HG03521 (cell line): ENCODE measurements around the gene GAL3ST1.
"Not testable (repeated sequence)": the region's sequence is repeated elsewhere in the genome, so short reads cannot be mapped to it uniquely, and the experiment has no call there.

Source experiments
- ATAC-seq: cut with Tn5 transposase; IDR thresholded peaks from one replicate; pipeline ENCODE4 v1.9.1; 2021; ENCODE audit warnings: mild to moderate bottlenecking, moderate library complexity; ENCODE audit not compliant: unreplicated experiment

GAL3ST1 gene, protein sequence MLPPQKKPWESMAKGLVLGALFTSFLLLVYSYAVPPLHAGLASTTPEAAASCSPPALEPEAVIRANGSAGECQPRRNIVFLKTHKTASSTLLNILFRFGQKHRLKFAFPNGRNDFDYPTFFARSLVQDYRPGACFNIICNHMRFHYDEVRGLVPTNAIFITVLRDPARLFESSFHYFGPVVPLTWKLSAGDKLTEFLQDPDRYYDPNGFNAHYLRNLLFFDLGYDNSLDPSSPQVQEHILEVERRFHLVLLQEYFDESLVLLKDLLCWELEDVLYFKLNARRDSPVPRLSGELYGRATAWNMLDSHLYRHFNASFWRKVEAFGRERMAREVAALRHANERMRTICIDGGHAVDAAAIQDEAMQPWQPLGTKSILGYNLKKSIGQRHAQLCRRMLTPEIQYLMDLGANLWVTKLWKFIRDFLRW

GRCh38 chr22:30574095-30574981 is at the start of gene GAL3ST1:
Gene GAL3ST1 (minus strand): TSS chr22:30574665. CDS start chr22:30557392, 17,273 bp downstream.
- ATAC-seq = no peak

GRCh38 chr22:30619909-30620308 is 45.4 kb upstream of the GAL3ST1 start:
- not testable (repeated sequence) for ATAC-seq

DNA sequence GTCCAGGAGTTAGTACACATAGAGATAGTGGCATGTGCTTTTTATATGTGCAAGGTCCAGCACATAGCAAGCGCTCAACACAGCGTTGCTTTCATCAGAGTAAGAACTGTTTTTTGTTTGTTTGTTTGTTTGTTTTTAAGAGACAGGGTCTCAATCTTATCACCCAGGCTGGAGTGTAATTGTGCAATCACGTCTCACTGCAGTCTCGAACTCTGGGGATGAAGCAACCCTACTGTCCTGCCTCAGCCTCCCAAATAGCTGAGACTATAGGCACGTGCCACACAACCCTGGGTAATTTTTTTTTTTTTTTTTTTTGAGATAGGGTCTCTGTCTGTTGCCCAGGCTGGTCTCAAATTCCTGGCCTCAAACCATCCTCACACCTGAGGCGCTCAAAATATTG is 43.4 kb upstream of the GAL3ST1 start:
- no peak for ATAC-seq

DNA sequence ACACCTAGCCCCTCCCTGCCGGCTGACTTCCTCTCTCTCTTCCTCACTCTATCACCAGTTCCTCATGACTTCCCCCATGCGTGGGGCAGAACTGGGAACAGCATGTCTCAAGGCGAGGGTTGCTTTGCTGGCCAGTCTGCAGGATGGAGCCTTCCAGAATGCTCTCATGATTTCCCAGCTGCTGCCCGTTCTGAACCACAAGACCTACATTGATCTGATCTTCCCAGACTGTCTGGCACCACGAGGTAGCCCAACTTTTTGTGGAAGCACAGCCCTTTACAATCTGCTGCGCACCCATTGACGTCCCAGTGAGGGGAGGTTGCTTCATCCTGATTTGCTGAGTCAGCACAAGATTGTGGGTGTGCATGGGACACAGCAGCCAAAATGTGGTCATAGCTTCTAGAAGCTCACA is 41.1 kb upstream of the GAL3ST1 start:
- no peak for ATAC-seq

- no peak for ATAC-seq
Measured at GRCh38 chr22:30614879-30615278, 40.4 kb upstream of the GAL3ST1 start.

GRCh38 chr22:30614268-30614667 is 39.8 kb upstream of the GAL3ST1 start:
- ATAC-seq = no peak

GRCh38 chr22:30612789-30613188 is 38.3 kb upstream of the GAL3ST1 start:
- ATAC-seq = no peak

DNA sequence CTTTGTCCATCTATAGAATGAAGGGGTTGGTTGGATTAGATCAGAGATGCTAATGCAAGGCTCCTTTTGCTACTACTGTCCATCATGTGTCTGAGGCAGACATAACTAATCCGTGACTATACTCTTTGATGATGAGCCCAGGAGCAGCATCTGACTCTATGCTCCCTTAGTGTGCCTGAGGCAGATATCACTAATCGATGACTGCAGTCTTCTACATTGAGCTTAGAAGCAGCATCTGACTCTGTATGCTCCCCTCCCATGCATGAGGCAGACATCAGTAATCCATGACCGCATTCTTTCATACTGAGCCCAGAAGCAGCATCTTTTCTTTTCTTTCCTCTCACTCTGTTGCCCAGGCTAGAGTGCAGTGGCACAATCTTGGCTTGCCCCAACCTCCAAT is 36.7 kb upstream of the GAL3ST1 start:
- no peak for ATAC-seq

GRCh38 chr22:30610299-30610698 is 35.8 kb upstream of the GAL3ST1 start:
- ATAC-seq = no peak

- no peak for ATAC-seq
Measured at GRCh38 chr22:30609260-30610185, 35.1 kb upstream of the GAL3ST1 start.

DNA sequence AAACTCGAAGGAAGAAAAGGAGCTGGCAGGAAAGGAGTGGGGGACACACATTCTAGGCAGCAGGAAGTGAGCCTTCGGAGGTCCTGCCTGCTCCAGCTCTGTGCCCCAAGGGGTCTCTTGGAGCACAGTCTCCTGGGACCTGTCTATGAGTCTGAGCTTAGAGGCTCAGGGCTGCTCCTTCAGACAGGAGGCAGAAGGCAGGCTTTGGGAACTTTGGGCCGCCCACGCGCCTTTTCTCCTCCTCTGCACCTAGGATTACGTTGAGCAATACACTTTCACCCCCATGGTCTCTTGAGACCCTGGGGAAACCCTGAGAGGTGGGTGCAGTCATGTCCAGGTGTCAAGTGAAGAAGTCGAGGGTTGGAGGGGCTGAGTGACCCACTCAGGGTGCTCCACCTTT is 33.5 kb upstream of the GAL3ST1 start:
- no peak for ATAC-seq

DNA sequence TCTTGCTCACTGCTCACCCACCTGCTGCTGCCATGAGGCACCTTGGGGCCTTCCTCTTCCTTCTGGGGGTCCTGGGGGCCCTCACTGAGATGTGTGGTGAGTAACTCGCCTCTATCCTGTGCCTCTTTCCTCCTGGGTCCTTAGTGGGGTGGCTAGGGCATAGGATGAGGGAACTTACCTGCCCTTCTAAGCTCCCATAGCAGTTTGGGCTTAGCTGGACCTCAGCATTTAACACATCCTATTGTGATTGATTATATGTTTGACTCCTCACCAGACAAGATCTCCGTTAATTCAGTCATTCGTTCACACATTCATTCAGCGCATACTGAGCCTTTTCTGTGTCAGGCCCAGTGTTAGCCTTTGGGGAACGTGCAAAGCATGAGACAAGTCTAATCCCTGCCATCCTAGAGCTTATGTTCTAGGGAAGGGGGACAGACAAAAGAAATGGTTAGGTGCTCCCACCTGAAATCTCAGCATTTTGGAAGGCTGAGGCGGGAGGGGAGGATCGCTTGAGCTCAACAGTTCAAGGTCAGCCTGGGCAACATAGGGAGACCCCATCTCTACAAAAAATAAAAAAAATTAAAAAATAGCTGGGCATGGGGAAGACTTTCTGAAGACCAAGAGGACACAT is 33.0 kb upstream of the GAL3ST1 start:
- ATAC-seq = no peak

- ATAC-seq = no peak
Measured at GRCh38 chr22:30606455-30607299, 32.2 kb upstream of the GAL3ST1 start, which contains the start of gene TCN2. Gene TCN2 (plus strand): TSS chr22:30607174. CDS start chr22:30607332, 158 bp downstream.

GRCh38 chr22:30605449-30606110 is 31.1 kb upstream of the GAL3ST1 start:
- ATAC-seq = no peak

DNA sequence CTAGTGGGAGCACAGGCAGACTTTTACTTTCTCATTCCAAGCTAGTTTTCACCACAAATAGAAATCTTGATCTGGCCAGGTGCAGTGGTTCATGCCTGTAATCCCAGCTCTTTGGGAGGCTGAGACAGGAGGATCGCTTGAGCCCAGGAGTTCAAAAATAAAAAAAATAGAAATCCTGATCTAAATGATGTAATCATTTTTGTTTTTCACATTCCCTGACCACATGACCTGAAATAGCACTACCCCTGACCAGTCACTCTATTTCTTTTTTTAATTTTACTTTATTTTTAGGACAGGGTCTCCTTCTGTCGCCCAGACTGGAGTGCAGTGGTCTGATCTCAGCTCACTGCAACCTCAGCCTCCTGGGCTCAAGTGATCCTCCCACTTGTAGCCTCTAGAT is 30.3 kb upstream of the GAL3ST1 start:
- ATAC-seq = no peak

GRCh38 chr22:30603801-30604200 is 29.3 kb upstream of the GAL3ST1 start:
- ATAC-seq = no peak

GRCh38 chr22:30602049-30602448 is 27.6 kb upstream of the GAL3ST1 start:
- ATAC-seq = no peak

DNA sequence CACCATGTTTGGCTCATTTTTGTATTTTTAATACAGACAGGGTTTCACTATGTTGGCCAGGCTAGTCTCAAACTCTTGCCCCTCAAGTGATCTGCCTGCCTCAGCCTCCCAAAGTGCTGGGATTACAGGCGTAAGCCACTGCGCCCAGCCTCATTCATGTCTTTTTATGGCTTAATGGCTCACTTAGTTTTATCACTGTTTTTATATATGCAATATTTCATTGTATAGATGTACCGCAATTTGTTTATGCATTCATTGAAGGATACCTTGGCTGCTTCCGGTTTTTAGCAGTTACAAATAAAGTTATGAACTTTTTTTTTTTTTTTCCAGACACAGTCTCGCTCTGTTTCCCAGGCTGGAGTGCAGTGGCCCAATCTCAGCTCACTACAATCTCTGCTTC is 27.0 kb upstream of the GAL3ST1 start:
- no peak for ATAC-seq

DNA sequence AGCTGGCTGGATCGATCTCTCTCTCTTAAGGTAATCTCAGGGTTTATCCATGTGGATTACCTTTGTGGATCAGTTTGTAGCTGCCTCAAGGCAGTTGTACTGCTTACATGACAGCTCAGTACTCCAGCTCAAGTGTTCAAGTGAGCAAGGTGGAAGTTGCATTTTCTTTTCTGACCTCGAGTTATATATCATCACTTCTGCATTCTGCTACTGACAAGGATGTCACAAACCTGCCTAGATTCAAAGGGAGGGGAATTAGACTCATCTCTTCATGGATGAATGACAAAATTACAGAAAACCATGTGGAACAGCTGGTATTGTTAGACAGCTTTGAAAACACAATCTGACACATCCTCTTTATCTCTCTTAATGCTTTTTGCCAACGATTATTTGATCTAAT is 26.5 kb upstream of the GAL3ST1 start:
- no peak for ATAC-seq
